EL (cell line): ENCODE measurements around the gene CFAP73.
"Not testable (repeated sequence)": the region's sequence is repeated elsewhere in the genome, so short reads cannot be mapped to it uniquely, and the experiment has no call there.

ENCODE experiments used
- DNase-seq: peaks from one replicate; pipeline ENCODE4 v3.0.0-alpha.2; 2016

The CFAP73 gene

DNA sequence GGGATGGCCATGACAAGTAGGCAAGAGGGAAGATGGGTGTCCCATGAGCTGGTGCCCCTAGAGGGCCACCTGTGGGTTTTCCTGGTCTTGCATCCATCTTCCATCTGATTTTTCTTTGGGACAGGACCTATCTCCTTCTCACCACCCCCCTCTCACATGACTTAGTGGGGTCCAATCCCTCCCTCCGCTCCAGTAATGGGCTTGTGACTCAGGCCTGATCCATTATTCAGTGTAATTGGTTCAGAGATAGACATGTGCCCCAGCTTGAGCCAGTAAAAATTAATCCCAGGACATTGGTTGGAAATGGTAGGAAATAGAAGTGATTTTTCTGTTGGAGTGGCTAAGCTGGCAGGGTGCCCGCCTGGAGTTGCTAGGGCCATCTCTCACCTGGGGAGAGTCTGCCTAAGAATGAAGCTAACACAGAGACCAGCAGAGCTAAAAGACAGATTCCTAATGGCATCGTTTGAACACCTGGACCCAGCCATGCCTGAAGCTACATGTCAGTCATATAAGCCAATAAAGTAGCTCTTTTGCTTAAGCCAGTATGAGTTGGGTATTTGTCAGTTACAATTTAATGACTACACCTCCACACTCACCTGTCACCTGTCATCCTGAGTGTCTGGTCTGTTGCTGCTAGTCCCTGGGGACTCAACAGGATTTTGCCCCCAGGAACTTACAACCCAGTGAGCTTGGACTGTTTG, 28.7 kb upstream of the CFAP73 start:
- DNase-seq = no peak

DNA sequence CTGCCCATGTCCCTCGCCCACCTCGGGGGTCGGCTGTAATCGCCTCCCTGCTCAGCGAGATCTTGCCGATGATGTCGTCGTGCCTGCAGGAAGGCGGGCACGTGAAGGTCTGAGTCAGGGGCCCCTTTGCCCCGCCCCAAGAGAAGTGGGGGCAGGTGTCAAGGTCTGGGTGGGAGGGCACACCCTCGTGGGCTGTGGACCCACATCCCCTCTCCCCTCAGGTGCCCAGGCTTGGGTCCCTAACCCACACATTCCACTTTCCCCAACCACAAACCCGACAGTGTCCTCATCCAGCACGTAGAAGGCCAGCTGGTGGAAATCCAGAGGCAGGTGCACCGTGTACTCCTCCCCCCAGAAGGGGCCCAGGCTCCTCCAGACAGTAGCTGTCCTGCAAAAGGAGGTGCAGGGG, 21.7 kb upstream of the CFAP73 start:
- no peak for DNase-seq

DNA sequence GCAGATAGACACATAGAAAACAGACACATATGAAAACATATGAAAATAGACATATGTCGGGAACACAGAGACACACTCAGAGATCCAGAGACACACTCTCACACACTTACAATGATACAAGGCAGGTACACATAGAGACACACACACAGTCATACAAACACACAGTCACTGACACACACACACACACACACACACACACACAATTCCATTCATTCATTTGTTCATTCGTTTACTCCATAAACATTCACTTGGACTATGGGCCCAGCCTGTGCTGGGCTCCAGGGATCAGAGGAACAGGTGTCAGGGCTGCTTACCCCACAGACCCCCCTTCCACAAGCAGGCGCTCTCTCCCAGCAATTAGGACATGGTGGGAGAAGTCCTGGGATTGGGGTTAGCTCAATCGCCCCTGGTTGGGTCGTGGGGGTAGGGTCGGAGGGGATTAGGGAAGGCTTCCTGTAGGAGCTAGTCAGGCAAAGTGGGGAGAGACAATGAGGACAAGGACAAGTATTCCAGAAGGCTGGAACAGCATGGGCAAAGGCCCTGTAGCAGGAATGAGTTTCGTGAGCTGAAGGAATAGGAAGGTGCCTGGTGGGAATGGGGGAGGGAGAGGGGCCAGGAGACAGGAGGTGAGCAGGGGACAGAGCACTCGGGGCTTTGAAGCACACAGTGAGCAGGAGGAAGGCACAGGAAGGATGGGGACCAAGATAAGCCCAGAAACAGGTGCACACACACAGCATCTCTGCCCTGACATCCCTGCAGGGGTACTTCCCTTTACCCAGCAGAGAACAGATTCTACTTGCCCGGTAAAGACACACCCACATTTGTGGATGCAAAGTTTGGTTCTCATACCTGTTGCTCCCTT, 20.5 kb upstream of the CFAP73 start:
- DNase-seq = no peak

DNA sequence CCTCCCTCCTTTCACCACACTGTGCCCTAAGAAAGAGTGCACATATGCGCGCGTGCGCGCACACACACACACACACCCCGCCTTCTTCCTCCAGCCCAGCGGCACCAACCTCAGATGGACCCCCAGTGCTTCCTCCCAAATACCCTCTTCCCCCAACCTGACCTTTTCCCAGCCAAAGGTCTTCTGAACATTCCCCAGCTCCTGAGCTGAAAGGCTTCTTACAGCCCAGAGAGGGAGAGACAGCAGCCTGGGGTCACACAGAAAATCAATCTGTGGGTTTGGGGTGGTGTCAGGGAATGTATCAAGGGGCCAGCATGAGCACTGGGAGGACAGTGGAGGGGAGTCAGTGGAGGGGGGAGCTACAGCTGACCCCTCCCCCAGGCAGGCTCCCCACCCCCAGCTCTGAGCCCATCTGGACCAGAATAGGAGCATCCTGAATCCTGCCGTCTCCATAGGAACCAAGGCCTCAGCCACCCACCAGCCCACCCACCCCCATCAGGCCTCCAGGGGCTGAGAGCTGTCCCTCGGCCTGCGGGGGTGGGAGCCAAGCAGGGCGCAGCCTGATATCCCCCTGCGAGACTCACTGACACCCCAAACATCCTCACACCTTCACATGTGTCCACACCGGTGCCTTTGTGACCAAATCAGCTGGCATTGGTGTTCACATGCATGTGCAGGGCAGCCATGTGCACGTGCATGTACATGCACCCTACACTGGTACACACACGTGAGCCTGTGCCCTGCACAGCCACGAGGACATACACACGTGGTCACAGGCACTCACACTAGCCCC, 19.7 kb upstream of the CFAP73 start:
- DNase-seq = no peak

DNA sequence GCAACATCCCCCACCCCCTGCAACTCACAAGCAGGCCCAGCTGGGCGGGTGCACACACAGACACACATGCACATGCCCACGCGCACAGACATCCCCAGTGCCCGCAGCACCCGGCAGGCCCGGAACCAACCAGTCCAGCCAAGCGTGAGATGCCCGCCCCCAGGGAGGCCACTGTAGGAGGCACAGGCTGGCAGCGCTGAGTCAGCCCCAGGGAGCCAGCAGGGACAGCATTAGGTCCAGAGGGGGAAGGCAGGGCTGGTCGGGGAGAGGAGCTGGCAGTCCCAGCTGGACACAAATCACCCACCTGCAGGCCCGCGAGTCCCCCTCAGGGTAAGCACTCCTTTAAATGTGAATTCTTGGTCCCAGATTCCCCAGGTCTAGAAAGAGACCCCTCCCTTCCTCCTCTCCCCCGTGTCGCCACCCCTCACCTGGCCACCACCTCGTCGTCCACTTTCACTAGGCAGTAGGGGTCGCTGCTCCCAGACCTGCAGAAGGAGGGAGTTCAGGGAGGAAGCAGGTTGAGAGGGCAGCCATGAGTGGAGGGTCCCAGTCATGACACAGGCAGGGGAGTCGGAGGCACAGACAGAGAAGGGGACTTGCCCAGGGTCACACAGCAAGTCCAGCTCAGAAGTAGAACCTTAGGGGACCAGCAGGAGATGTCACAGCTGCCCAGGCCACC, 18.9 kb upstream of the CFAP73 start:
- DNase-seq = no peak

DNA sequence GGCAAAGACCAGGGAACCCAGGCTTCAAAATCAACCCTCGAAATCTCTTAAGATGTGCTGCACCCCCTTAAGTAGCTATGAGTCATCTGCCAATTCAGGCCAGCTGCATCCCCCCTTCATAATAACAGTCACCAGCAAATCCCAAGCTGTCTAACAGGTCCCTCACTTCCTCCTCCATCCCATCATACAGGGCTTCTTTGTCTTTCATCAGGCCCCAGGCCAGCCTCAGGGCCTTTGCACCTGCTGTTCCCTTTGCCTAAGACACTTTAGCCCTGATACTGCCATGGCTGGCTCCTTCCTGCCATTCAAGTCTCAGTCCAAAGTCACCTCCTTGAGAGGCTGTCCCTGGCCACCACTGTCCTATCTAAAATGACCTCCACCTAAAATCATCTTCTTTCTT, 18.0 kb upstream of the CFAP73 start:
- DNase-seq = no peak

DNA sequence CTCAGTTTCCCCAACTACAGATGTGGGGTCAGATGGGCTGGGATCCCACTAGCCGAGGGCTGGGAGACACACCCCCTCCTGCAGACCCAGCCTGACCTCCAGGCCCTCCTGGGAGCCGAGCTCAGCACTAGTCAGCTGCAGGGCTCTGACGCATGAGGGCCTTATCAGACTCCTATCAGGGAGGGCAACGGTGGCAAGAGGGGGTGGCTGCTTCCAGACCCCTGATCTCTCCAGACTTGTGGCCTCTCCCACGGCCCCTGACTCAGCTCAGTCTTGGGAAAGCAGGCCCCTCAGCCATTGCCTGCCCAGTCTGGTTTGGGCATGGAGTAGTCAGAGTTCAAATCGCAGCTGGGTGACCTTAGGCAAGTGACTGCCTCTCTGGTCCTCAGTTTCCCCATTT, 16.5 kb upstream of the CFAP73 start:
- no peak for DNase-seq

DNA sequence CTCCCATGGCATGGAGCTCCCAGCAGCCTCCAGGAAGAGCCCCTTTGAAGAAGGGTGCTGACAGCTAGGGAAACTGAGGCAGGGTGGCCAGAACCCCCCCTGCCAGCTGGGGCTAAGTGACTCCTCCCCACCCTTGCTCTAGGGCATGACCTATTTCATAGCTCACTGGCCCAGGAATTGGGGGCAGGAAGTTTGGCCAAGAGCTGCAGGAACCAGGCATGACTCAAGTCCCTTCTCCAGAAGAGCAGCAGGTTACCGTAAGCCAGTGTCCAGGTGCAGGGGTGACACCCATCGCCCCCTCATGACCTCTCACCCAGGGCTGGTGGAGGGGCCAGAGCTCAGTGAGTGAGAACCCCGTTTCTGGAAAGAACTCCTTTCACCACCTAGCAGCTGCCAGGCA, 15.9 kb upstream of the CFAP73 start:
- no peak for DNase-seq

DNA sequence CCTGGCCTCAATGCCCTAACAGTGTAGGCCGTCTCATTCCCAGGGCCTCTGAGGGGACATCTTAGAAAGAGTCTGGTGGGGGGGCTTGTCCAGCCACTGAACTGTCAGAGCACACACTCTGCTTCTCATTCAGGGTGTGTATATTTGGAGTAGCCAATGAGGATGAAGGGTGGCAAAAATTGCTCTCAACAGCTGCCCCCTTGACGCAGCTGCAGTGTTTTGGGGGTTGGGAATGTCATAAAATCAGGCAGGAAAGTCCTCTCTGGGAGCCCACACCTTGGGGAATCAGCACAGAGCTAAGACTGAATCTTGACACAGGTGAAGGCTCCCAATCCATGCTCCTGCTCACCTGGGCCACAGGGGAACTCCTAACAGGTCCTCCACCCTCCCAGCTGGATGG, 15.5 kb upstream of the CFAP73 start:
- no peak for DNase-seq

DNA sequence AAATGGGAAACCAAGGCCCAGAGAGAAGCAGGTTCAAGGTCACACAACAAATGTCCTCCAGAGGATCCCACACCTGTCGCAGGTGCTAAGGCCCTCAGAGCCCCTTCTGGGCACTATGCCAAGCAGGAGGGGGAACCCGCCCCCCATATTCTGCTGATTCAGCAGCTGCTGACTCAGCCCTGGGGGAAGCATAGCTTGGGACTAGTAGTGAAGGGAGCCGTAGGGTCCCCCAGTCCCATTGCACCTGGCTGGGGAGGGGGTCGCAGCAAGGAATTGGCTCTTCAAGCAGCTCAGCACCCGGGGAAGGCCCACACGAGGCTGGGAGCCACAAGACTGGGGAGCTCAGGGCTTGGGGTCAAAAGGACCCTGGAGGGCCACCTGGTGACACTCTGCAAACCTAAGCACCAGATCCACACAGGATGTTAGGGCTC, 15.0 kb upstream of the CFAP73 start:
- DNase-seq = no peak

DNA sequence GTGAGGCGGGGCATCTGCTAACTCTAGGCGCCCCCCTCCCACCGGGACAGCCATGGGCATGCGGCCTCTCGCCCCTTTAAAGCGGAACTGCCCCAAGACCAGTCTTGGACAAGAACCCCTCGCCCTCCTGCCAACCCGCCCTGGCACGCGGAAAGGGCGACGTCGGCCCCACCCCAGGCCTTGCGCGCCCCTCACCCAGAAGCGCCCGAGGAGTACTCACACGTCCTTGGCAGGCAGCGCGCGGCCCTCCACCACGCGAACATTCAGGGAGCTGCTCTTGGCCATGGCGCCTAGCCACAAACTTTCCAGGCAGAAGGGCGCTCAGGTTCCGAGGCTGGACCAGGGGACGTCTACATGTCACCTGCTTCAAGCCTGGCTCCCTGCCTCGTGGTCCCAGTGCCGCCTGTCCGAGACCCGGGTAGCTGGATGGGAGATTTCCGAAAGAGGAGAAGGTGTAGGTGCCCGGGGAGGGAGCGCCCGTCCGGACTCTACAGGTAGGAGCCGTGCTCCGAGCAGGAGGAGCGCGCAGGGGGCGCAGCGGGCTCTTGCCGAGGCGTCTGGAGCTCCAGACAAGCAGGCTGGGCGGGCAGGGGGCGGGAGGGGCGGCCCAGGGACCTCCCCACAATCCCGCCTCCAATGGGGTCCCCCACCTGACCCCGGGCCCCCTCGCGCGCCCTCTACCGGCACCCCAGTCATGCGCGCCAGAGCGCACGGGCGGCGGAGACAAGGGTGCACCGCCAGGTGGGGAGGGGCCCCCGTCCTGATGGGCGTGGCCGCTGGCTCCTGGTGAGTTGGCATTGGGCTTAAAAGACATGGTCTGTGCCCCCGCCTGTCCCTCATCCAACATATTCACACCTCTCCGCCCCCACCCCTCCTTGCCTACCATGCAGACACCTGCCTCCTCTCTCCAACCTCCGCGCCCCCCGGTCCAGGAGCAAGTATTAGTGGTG, 14.1 kb upstream of the CFAP73 start, which contains the start of gene RASAL1:
Gene RASAL1 (minus strand): TSS at position 584 of the 950 bp plus-strand sequence. CDS start 299 bp downstream, at position 285.
- no peak for DNase-seq

DNA sequence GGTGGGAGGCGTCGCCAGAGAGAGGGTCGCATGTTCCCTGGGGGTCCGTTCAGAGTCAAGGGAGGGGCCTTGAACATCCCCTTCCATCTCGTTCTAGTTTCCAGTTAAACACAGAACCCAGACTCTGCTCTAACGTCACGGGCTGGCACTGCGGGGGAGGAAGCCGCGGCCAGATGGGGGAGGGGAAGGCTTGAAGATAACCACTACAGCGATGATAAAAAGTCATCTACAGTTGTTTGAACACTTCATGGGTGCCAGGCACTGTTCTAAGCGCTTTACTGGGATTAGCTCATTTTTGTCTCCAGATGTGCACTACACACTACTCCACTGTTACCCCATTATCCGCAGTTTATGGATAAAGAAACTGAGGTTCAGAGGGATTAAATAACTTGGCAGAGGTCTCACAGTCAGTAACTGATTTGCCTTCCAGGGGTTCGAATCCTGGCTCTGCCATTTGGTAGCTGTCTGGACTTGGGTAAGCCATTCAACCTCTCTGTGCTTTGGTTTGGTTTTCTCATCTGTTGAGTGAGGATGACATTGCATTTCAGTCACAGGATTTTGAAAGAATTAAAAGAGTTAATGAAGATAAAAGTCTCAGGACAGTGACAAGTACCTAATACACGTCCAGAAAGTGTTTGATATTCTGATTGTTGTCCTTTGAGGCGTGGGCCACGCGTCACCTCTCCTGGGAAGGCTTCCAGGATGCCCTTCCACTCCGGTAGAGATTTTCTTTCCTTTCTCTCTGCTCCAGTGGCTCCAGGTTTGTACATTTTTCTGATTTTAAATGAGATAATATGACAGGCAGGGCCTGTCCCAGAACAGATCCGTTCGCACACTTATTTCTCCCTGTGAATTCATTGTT, 13.2 kb upstream of the CFAP73 start:
- no peak for DNase-seq

DNA sequence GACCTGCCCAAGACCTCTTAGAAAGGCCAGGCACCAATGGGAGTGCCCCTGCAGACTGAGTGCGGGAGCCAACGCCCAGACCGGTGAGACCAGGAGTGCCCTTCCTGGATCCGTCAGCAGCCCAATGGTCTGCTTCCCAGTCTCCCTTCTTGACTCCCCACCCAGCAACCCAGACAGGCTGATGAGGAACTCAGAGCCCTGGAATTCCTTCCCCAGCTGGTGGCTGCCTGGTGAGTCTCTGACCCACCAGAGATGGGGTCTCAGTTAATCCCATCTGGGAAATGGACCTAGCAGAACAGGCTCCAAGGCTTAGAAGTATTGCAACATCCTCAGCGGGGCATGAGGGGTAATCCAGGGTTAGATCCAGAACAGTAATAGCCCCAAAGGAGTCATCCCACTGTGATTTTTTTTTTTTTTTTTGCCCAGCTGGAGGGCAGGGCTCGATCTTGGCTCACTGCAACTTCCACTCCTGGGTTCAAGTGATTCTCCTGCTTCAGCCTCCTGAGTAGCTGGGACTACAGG, 12.5 kb upstream of the CFAP73 start:
- DNase-seq = no peak

DNA sequence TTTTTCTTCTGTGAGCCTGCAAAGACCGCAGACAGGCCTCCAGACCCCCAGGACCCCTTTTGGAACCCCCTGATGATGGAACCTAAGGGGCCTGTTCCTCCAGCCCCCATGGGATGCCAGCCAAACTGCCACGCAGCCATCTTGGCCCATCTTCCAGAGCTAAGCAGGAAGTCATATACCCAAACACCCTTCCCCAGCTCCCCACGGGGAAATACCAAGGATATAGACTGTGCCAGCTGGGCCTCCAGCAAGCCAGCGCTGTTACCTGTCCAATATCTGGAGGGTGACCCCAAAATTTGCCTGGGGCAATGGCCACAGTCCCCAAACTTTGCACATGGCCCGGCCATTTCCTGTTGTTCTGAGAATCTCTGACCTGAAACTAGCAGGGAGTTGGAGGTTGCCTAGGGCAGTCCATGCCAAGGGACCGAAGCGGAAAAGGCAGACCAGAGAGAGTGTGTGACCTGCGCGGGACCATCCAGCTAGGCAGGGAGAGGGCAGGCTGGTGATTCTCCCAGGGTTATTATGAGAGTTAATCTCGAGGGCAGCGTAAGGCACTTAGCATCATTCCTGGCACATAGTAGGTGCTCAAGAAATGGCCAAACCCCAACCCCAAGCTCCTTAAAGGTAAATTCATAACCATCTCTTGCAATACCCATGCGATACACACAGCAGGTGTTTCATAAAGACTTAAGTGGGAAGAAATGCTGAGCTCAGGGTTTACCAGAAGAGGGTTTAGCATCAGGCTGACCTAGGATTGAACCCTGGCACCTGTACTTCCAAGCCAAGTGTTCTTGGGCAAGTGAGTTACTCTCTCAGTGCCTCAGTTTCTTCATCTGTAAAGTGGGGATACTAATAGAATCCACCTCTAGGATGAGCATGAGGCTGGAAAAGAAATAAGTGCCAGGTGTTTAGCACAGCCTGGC, 11.4 kb upstream of the CFAP73 start:
- no peak for DNase-seq

DNA sequence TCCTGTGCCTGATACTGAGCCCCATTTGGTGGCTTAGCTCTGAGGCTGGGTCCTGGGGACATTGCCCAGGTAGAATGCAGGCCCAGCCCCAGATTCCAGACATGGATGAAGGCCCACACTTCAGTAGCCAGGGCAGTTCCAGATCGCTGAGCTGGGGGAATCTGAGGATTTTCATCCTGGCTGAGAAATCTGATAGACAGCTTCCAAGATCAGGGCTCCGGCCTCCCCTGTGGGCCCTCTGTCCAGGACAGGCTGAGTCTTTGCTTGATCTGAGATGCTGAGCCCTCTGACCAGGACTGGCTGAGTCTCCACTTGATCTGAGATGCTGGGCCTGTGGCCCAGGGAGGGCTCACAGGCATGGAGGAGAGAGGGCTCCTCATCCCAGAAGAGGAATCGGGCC, 10.7 kb upstream of the CFAP73 start:
- no peak for DNase-seq

DNA sequence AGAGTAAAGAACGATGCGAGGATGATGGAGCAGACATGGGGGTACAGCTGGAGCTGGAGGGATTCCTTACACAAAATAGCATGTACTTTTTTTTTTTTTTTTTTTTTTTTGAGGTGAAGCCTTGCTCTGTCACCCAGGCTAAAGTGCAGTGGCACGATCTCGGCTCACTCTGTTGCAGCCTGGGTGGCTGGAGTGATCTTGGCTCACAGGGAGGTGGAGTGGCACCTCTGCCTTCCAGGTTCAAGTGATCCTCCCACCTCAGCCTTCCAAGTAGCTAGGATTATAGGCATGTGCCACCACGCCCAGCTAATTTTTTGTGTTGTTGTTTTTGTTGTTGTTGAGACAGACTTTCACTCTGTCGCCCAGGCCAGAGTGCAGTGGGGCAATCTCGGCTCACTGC, 8.8 kb upstream of the CFAP73 start:
- no peak for DNase-seq

DNA sequence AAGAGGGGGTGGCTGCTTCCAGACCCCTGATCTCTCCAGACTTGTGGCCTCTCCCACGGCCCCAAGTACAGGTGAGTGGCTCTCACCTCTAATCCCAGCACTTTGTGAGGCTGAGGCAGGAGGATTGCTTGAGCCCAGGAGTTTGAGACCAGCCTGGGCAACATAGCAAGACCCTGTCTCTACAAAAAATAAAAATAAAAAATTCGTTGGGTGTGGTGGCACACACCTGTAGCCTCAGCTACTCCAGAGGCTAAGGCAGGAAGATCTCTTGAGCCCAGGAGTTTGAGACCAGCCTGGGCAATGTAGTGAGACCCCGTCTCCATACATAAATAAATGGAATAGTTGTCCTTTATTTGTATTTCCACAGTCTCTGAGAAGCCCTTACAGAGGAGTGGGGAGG, 7.8 kb upstream of the CFAP73 start:
- not testable (repeated sequence) for DNase-seq

DNA sequence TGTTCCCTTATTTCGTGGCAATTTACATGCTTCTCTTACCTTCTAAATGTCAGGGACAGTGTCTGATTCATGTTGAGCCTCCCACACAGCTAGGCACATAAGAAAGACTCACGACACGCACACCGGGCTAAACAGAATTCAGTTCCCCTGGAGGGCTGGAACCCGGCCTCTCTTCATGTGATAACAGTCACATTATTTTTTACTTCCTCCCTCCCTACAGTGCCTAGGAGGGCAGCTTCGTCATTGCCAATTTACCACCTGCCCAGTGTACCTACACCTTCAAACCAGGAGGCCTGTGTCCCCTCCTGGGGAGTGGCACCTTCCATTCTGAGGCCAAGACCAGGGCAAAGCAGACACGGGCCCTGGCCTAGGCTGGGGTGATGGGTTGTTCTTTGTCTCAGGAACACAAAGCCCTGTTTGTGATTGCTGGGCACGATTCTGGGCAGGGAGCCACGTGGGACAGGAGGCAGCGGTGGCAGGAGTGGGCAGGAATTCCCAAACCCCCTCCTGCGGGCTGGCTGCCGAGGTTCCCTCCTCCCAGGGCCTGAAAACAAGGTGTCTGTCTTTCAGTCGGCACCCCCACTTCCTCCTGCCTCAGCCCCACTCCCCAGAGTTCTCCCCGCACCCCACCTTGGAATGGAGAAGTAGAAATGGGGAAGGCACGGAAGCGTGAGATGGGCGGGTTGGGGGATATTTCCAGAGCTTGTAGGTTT, 7.2 kb upstream of the CFAP73 start:
- DNase-seq = no peak
